Measurements from ENCODE around the gene GNA15. TPM values are rescaled to one million over a fixed set of nuclear protein-coding genes. Genes with fewer than 3 reads are reported as not detected.

Gene GNA15
- total RNA-seq, 6 donors from 2014 or later, result 19.0 to 31.4 (median 28.4) TPM

- no peak overlapping the region for H3K4me3 ChIP-seq
- peak in 1 of 2 donors; percentile 67 for DNase-seq
Measured at GRCh38 chr19:3119071-3119595, 16.7 kb upstream of the GNA15 start.

GRCh38 chr19:3119693-3120380, 16.0 kb upstream of the GNA15 start:
- H3K4me3 ChIP-seq, result no peak overlapping the region
- no peaks in the 10 kb centered on the region for H3K4me1 ChIP-seq
- peak in 1 of 2 donors; percentile 65 for DNase-seq
- TF ChIP-seq POLR2A (IDR thresholded peaks at IDR 0.05) (no peak), CTCF (IDR thresholded peaks at IDR 0.05) (no peak), POLR2AphosphoS5 (IDR thresholded peaks at IDR 0.05) (no peak), EP300 (IDR thresholded peaks at IDR 0.05) (no peak)
- ATAC-seq (ENCODE audit: low FRiP score in 2 of 2), result no peak
- H3K27ac ChIP-seq, result no peak overlapping the region
- 89 to 91% methylated on average over 19 to 26 of the region's 26 CpGs for WGBS, 2 donors
- H3K9me3 ChIP-seq, result no peaks in the 10 kb centered on the region
- H3K36me3 ChIP-seq, result peaks cover 5 to 81% (median 54%) of the 10 kb centered on the region in 4 donors
- H3K27me3 ChIP-seq, result no peaks in the 10 kb centered on the region

More at GRCh38 chr19:3119071-3119595, 16.7 kb upstream of the GNA15 start:
- H3K9me3 ChIP-seq, result no peaks in the 10 kb centered on the region
- H3K4me1 ChIP-seq, result no peaks in the 10 kb centered on the region
- no peak overlapping the region for H3K27ac ChIP-seq
- no peak for ATAC-seq (ENCODE audit: low FRiP score in 2 of 2)
- TF ChIP-seq POLR2A (IDR thresholded peaks at IDR 0.05) (no peak), CTCF (IDR thresholded peaks at IDR 0.05) (no peak), POLR2AphosphoS5 (IDR thresholded peaks at IDR 0.05) (no peak), EP300 (IDR thresholded peaks at IDR 0.05) (no peak)
- peaks cover 5 to 88% (median 58%) of the 10 kb centered on the region in 4 donors for H3K36me3 ChIP-seq
- 89 to 92% methylated on average over 22 to 23 of the region's 23 CpGs for WGBS, 2 donors
- H3K27me3 ChIP-seq, result no peaks in the 10 kb centered on the region

GRCh38 chr19:3120611-3121276, 15.1 kb upstream of the GNA15 start:
- H3K36me3 ChIP-seq, result peaks cover 2 to 76% (median 51%) of the 10 kb centered on the region in 4 donors

GRCh38 chr19:3121396-3121795, 14.4 kb upstream of the GNA15 start:
- Histone ChIP-seq H3K27ac (no peak overlapping the region), H3K9me3 (no peaks in the 10 kb centered on the region), H3K4me3 (no peak overlapping the region), H3K36me3 (peaks cover 2 to 70% (median 49%) of the 10 kb centered on the region in 4 donors), H3K4me1 (peaks cover 0 to 13% (median 0%) of the 10 kb centered on the region in 4 donors), H3K27me3 (no peaks in the 10 kb centered on the region)
- TF ChIP-seq POLR2AphosphoS5 (IDR thresholded peaks at IDR 0.05), result no peak
- no peak for TF ChIP-seq CTCF (IDR thresholded peaks at IDR 0.05)
- TF ChIP-seq EP300 (IDR thresholded peaks at IDR 0.05), result no peak
- no peak for TF ChIP-seq POLR2A (IDR thresholded peaks at IDR 0.05)
- 91% methylated on average over 22 of the region's 22 CpGs for WGBS, 2 donors
- no peak for ATAC-seq (ENCODE audit: low FRiP score in 2 of 2)
- peak in 1 of 2 donors; percentile 50 for DNase-seq

More at GRCh38 chr19:3120611-3121276, 15.1 kb upstream of the GNA15 start:
- Histone ChIP-seq H3K4me3 (no peak overlapping the region), H3K9me3 (no peaks in the 10 kb centered on the region), H3K27ac (no peak overlapping the region), H3K4me1 (peaks cover 0 to 6% (median 0%) of the 10 kb centered on the region in 4 donors), H3K27me3 (no peaks in the 10 kb centered on the region)
- WGBS, 2 donors, result 89 to 94% methylated on average over 19 to 33 of the region's 38 CpGs
- peak in 1 of 2 donors; percentile 79 for DNase-seq
- ATAC-seq (ENCODE audit: low FRiP score in 2 of 2), result no peak
- no peak for TF ChIP-seq CTCF (IDR thresholded peaks at IDR 0.05)
- TF ChIP-seq POLR2A (IDR thresholded peaks at IDR 0.05), result no peak
- no peak for TF ChIP-seq EP300 (IDR thresholded peaks at IDR 0.05)
- no peak for TF ChIP-seq POLR2AphosphoS5 (IDR thresholded peaks at IDR 0.05)
